ENCODE measurements around the gene AATK.

Gene AATK

DNA sequence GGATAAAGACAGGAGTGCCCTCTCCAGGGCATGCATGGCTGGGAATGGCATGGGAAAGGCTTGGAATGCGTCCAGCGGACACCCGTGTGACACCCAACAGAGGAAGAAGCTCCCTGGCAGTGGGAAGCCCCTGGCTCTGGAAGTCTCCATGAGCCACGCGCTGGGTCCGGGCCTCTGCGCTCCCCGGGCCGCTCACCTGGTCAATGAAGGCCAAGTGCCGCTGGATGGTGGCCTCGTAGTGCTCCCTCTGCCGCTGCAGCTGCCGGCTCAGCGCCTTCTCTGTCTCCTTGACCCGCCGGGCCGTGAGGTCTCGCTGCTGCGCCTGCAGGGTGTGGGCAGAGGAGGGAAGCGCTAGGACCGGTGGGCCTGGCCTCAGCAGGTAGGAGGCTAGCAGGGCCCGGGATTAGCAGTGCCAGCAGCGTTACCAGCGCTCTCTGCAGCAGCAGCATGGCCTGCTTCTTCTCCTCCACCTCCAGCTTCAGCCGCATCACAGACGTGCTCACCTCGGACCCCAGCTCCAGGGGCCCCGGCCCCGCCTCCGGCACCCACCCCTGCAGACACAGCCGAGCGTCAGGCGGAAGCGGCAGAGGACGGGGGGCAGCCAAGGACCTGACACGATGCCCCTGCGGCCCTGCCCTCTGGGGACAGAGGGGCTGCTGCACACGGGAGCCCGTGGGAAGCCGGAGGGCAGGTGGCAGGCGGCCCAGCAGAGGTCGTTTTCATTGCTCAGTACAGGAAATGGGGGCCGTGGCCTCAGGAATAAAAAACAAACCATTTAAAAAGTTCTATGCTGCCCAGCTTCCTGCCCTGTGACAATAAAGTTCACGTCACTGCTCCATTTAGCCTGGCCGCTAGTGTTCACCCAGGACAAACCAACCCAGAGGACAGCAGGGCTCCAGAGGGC is 30.7 kb upstream of the AATK start:
- DNase-seq: no peak

GRCh38 chr17:81195941-81196495 is 30.0 kb upstream of the AATK start:
- DNase-seq: no peak

DNA sequence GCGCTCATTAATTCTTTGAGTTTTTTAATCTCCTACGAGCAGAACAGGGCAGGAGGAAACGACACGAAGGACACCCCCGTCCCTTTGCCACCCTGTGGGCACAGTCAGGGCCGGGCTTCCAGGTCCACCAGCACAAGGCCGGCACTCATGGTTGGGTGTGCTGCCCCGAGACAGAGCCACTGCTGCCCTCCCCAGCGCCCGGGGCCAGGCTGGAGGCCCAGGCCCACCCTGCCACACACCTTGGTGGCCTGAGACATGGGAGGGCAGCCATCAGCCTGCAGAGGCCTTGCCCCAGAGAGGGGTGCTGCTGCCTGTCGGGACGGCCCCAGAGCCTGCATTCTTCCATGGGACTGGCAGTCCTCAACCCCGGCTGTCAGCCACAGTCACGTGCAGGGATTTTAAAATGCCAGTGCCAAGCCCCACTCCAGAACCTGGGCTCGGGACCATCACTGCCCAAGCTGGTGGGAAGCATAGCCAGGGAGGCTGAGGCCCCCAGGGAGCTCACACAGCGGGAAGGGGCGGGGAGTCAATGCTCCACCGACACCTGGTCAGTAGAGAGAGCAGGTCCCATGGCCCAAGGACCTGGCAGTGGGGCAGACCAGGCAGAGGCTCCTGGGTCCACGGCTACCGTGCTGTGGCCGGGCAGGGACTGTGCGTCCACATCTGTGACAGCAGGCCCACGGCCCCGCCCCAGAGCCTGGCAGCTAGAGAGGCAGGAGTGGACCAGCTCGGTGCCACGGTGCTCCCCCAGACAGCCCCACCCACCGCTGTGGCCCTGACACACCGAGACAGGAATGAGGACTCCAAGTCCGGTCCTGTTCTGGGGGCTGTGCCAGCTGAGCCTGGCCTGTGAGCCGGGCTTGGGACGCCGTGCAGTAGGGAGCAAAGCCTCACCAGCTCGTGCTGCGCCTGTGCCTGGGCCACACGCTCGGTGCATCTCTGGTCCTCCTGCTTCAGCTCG is 29.2 kb upstream of the AATK start:
- no peak for DNase-seq

DNA sequence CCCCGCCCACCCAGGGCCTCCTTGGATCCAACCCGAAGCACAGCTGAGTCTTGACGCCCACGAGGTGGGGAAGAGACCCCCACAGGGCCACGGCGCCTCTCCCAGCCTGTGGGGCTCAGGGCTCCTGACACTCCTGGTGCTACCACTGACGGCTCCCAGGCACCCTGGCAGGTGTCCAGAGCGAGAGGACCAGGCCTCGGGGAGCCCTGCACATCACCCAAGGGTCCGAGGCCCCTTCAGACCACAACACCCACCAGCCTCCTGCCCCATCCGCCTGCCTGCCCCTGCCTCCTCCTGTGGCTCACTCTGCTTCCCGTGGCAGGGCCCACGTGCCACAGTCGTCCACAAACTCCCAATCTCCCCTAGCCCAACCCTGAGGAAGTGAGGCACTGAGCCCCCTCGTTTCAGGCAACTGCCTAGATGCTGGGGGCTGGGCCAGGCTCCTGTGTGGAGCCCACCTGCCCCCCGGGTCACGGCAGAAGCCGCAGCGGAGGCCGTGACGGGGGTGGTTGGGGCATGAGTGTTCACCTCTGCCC is 28.3 kb upstream of the AATK start:
- no peak for DNase-seq

DNA sequence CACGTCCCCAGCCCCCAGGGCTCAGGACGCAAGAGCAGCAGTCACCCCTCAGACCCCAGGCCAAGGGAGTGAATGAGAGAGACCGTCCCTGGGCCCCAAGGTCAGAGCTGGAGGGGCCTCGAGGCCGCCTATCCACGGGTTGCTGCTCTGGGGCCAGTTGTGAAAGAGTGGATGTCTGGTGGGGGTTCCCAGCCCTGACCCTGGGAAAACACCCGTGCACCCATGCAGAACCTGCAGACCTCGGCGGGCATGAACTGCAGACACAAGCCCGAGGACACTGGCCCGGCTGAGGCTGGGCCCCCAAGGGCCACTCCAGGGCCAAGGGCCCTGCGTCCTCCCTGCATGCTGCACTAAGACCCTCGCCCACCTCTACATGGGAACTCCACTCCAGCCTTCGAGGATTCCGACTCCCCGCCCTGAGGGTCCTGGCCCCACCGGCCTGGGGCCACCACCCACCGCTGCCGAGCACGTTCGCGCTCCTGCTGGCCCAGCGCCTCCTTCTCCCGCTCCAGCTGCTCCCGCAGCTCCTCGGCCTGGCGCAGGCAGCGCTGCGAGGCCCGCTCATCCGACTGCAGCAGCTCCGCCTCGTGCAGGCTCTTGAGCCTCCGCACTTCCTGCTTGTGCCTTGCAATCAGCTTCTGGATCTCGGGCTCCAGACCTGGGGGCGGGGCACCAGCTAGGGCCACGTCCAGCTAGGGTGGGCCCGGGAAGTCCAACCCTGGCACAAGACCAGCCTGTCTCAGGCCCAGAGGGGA is 27.6 kb upstream of the AATK start:
- no peak for DNase-seq

DNA sequence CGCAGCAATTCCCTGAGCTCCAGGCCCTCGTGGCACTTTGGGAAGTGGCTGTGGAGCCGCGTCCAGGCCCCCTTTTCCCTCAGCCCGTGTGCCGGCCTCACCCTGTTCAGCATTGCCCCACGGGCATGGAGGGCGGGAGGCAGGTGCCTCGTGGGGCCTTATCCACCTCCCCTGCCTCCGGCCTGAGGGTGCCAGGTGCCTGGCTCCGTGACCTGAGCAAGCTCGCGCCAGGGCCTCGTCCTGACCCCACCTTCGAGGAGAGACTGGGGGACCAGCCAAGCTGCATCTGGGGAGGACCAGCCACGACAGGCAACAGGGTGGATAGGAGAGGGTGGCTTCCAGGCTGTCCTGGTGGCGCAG is 27.0 kb upstream of the AATK start:
- DNase-seq: no peak

- no peak for DNase-seq
These were observed 26.5 kb upstream of the AATK start for GRCh38 chr17:81192386-81193050.

DNA sequence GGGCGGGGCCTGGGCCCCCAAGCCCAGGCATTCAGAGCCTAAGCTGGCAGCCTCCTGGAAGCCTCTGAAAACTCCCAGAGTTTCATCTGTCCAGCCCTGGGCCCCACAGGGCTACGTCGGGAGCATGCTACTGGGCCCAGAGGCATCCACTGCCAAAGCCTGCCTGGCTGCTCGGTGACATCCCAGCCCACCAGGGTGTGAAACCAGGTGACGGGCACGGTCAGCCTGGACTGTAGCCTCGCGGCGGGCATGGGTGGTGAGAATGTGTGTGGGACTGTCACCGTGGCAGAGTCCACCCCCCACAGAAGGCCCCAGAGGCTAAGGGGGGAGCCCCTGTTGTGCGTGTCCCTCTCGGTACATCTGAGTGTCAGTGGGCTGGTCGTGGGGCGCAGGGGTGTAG is 25.6 kb upstream of the AATK start:
- no peak for DNase-seq

DNA sequence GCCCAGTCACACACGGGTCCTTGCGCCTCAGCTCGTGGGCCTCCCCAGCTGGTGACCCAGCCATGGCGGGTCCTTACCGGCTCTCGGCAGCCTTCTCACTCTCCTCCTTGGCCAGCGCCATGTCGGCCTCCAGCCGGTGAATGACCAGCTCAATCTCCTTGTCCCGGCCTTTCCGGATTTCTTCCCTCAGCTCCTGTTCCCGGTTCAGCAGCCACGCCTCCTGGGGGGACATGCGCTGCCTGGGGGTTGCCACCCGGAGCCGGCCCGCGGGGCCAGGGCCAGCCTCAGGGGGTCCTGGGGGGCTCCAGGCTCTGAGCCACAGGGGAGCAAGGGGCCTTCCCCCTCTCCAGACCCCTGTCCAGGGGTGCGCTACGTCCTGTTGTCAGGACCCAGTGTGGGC is 25.1 kb upstream of the AATK start:
- DNase-seq: no peak

DNA sequence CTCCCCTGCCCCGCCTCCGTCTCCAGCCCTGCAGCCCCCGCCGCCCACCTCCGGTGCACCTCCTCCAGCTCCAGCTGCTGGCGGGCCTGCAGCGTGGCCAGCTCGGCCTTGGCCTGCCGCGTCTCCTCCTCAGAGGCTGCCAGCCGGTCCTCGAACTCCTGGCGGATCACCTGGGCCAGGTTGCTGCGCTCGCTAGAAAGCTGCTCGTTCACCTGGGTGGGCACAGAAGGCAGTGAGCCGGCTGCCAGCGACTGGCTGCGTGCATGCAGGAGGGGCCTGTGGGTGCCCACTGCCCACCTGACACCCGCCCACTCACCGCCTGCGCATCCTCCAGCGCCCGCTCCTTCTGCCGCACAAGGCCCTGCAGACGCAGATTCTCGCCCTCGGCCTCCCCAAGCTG is 24.6 kb upstream of the AATK start:
- DNase-seq: no peak

- no peak for DNase-seq
These were observed 23.9 kb upstream of the AATK start for GRCh38 chr17:81189670-81190530.

- DNase-seq: no peak
These were observed 23.0 kb upstream of the AATK start for GRCh38 chr17:81189016-81189415.

GRCh38 chr17:81188491-81188840 is 22.4 kb upstream of the AATK start:
- no peak for DNase-seq

DNA sequence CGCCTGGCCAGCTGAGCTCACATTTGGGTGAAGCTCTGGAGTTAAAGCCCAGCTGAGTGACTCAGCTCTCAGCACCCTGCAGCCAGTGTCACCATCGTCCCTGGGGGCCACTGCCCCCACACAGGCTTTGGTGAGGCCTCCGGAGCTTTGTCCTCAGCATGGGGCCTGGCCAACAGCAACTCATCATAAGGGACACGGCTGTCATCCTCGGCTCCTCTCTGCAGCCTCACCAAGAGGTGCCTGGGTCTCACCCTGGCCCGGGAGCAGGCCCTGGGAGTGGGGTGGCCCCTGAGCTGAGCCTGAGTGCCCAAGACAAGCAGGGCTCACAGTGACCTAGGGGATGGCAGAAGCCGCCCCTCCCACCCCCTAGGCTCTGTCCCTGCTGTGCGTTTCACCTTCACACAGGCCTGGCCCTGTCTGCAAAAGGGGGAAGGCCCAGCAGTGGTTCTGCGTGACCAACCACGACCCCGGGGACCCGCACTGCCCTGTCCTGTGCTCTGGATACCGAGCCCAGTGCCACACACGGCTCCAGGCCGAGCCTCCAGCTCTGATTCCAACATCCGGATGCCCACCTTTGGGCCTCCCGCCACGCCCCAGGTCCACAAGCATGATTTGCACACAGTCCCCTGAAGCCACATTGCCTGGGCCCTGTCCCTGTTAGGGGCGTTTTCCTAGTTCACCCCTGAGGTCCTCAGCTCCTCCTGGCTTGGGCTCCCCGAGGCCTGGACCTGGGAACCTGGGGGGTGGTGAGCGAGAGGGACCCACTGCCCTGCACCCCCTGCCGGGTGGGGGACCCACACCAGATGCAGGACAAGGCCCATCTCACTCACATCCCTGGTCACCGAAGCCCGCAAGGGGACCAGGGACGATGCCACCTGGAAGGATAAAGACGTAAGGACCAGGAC is 21.8 kb upstream of the AATK start:
- no peak for DNase-seq

DNA sequence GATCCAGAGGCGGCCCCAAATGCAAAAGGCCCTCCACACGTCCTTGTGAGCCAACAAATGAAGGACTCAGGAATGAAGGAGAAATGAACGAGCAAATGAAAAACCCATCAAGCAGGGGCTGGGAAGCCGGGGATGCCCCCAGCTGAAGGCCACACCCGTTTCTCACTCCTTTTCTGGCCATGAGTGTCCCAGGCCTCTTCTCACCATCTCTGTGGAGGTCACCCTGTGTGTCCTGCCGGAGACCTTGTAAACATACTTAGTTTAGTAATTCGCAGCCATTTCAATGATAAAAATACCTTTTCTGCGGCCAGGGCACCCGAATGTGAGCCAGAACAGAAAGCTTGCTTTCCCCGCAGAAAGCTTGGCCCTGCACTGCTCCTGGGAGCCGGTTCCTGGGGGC is 21.1 kb upstream of the AATK start:
- no peak for DNase-seq

GRCh38 chr17:81186203-81186602 is 20.2 kb upstream of the AATK start:
- DNase-seq: no peak

DNA sequence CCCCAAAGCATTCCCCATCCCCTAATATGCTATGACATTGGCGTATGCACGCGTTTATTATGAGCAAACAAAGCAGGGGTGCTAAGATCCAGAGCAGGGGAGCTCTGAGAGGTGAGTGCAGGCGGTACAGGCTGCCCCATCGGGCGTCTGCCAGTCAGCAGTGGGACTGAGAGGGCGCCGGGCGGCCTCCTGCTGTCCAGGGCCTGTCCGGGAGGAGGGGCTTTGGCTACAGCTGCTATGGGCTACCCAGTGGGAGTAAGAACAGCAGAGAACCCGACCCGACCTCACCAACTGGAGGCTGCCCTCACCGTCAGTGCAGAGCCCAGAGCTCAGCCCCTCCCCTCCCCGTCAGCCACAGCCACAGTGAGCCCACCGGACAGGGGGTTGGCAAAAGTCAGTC is 18.5 kb upstream of the AATK start:
- DNase-seq: no peak

GRCh38 chr17:81183807-81184206 is 17.8 kb upstream of the AATK start:
- no peak for DNase-seq

DNA sequence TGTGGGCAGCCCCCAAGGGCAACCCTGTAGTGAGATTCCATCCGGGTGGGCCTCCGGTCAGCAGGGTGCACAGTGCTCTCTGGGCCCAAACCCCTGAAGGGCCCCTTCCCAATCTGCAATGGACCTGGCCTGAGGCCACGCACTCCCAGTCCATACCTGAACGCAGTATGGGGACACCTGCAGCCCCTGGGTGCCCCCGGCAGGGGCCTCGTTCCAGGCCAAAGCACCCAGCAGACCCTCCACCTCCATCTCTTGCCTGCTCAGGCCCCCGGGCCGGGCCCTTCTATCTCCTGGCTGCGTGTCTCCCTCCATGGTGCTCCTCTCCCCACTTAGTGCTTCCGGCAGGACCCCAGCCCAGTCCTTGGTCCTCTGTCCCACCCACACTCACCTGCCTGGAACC is 17.3 kb upstream of the AATK start:
- DNase-seq: no peak

GRCh38 chr17:81182596-81182995 is 16.6 kb upstream of the AATK start:
- no peak for DNase-seq

All from activated CD4-positive, alpha-beta T cell treated with anti-CD3 and anti-CD28 coated beads, Interleukin-2, amount 50 U/mL, for 16 hours (primary cell).